ENCODE results near the gene GJC1.

Gene GJC1

GRCh38 chr17:44777394-44778348, 52.4 kb downstream of the GJC1 start:
- no peak for DNase-seq (ENCODE audit: low spot score)

- no peak for DNase-seq (ENCODE audit: low spot score)
Observed at GRCh38 chr17:44776628-44777393, 53.3 kb downstream of the GJC1 start.

GRCh38 chr17:44775838-44776621, 54.1 kb downstream of the GJC1 start:
- DNase-seq (ENCODE audit: low spot score) = no peak

- peak; percentile 99 for DNase-seq (ENCODE audit: low spot score)
Observed at GRCh38 chr17:44775136-44775837, 54.8 kb downstream of the GJC1 start.

- DNase-seq (ENCODE audit: low spot score) = peak; percentile 95
Observed at GRCh38 chr17:44774271-44775135, 55.6 kb downstream of the GJC1 start.

- no peak for DNase-seq (ENCODE audit: low spot score)
Observed at GRCh38 chr17:44773140-44773539, 56.9 kb downstream of the GJC1 start.

GRCh38 chr17:44772308-44773045, 57.6 kb downstream of the GJC1 start:
- no peak for DNase-seq (ENCODE audit: low spot score)

GRCh38 chr17:44770166-44770925, 59.7 kb downstream of the GJC1 start:
- no peak for DNase-seq (ENCODE audit: low spot score)

- no peak for DNase-seq (ENCODE audit: low spot score)
Observed at GRCh38 chr17:44769647-44770084, 60.4 kb downstream of the GJC1 start.

GRCh38 chr17:44769230-44769629, 60.9 kb downstream of the GJC1 start:
- DNase-seq (ENCODE audit: low spot score) = no peak

GRCh38 chr17:44768505-44769142, 61.5 kb downstream of the GJC1 start:
- DNase-seq (ENCODE audit: low spot score) = no peak

- DNase-seq (ENCODE audit: low spot score) = no peak
Observed at GRCh38 chr17:44767493-44767892, 62.6 kb downstream of the GJC1 start.

GRCh38 chr17:44766409-44767038, 63.6 kb downstream of the GJC1 start:
- DNase-seq (ENCODE audit: low spot score) = no peak

GRCh38 chr17:44765965-44766364, 64.1 kb downstream of the GJC1 start:
- no peak for DNase-seq (ENCODE audit: low spot score)

- DNase-seq (ENCODE audit: low spot score) = no peak
Observed at GRCh38 chr17:44763170-44763569, 66.9 kb downstream of the GJC1 start.

GRCh38 chr17:44761932-44762810, 67.9 kb downstream of the GJC1 start:
- no peak for DNase-seq (ENCODE audit: low spot score)
